HG02938 (cell line): ENCODE data around the gene TPTE.
"Not testable (repeated sequence)": the region's sequence is repeated elsewhere in the genome, so short reads cannot be mapped to it uniquely, and the experiment has no call there.

Experiments used
- ATAC-seq: cut with Tn5 transposase; IDR thresholded peaks from one replicate; pipeline ENCODE4 v1.9.1; 2021; ENCODE audit warnings: mild to moderate bottlenecking, moderate library complexity; ENCODE audit not compliant: unreplicated experiment

The TPTE gene

GRCh38 chr21:10521091-10521598 is at the start of gene TPTE:
TSS of gene TPTE (plus strand) at chr21:10521583. CDS start at chr21:10538724, 17,141 bp downstream.
- no peak for ATAC-seq

GRCh38 chr21:10471999-10472398 is 49.4 kb upstream of the TPTE start:
- not testable (repeated sequence) for ATAC-seq

DNA sequence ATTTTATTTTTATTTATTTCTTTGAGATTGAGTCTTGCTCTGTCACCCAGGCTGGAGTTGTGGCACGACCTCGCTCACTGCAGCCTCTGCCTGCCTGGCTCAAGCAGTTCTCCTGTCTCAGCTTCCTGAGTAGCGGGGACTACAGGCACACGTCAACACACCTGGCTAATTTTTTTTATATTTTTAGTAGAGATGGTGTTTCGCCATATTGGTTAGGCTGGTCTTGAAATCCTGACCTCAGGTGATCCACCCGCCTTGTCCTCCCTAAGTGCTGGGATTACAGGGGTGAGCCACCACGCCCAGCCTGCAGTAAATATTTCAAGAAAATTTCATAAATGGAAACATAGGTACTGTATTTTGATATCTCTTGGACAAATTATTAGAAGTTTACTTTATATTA is 43.6 kb upstream of the TPTE start:
- ATAC-seq = not testable (repeated sequence)

DNA sequence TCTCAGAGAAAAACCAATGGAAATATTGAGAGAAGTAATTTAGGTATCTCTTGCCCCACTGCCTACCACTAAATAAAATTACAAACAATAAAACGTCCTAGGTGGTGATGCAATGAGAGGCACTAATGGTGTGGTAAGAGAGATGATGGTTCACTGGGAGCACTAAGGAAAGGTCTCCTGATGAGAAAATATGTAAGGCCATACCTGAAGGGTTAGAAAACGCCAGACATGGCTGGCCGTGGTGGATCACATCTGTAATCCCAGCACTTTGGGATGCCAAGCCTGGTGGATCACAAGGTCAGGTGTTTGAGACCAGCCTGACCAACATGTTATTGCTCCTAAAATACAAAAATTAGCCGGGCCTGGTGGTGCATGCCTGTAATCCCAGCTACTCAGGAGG is 41.5 kb upstream of the TPTE start:
- not testable (repeated sequence) for ATAC-seq

DNA sequence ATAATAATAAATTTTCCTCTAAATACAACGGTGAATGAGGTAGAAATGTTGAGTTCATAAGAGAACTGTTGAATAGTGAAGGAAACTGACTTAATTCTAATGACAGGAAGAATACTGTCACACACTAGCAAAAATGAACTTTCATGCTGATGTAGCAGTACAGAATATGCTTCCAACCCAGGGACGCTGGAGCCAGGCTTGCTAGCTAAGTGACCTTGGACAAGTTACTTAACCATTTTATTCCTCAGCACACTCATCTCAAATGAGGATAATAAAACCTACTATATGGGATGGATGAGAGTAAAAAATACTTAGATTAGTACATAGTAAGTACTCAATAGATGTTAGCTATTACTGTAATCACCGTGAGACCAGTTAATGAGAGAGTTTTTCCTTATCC is 36.5 kb upstream of the TPTE start:
- not testable (repeated sequence) for ATAC-seq

DNA sequence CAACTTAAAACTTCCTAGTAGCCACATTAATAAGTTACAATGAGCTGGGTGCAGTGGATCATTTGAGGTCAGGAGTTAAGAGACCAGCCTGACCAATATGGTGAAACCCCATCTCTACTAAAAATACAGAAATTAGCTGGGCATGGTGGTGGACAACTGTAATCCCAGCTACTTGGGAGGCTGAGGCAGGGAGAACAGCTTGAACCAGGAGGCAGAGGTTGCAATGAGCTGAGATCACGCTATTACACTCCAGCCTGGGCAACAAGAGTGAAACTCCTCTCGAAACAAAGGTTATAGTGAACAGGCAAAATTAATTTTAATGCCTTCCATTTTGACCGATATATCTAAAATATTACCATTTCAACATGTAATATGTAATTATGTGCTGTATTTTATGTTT is 30.9 kb upstream of the TPTE start:
- not testable (repeated sequence) for ATAC-seq

GRCh38 chr21:10511116-10511515 is 10.3 kb upstream of the TPTE start:
- no peak for ATAC-seq

DNA sequence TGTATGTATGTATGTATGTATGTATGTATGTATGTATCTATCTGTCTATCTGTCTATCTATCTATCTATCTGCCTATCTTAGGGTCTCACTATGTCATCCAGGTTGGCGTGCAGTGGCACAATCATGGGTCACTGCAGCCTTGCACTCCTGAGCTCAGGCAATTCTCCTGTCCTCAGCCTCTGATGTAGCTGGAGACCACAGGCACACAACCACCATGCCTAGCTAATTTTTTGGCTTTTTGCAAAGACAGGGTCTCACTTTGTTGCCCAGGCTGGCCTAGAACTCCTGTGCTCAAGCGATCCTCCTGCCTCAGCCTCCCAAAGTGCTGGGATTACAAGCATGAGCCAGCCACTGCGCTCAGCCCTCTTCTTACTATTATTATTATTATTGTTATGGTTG is 4.5 kb upstream of the TPTE start:
- ATAC-seq = not testable (repeated sequence)

- ATAC-seq = not testable (repeated sequence)
These were observed 3.5 kb upstream of the TPTE start for GRCh38 chr21:10517904-10518303.

- not testable (repeated sequence) for ATAC-seq
These were observed 585 bp downstream of the TPTE start for GRCh38 chr21:10521835-10522500.

DNA sequence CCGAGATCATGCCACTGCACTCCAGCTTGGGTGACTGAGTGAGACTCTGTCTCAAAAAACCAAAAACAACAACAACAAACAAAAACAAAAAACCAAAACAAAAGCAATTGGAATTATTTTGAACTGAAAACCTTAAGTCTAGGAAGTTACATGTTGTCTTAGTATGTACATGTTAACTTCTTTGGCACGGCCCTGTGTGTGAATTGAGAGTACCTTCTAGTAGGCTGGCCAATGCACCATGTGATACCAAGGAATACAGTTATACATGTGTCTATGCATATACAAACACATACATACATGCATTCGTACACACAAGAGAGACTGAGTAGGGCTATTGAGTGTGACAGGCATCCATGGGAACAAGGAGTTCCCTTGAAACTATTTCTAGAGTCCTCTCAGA is 18.6 kb downstream of the TPTE start:
- no peak for ATAC-seq

- ATAC-seq = not testable (repeated sequence)
These were observed 23.0 kb downstream of the TPTE start for GRCh38 chr21:10544376-10544775.

- ATAC-seq = not testable (repeated sequence)
These were observed 26.5 kb downstream of the TPTE start for GRCh38 chr21:10547868-10548267.

- ATAC-seq = not testable (repeated sequence)
These were observed 27.1 kb downstream of the TPTE start for GRCh38 chr21:10548331-10548954.

DNA sequence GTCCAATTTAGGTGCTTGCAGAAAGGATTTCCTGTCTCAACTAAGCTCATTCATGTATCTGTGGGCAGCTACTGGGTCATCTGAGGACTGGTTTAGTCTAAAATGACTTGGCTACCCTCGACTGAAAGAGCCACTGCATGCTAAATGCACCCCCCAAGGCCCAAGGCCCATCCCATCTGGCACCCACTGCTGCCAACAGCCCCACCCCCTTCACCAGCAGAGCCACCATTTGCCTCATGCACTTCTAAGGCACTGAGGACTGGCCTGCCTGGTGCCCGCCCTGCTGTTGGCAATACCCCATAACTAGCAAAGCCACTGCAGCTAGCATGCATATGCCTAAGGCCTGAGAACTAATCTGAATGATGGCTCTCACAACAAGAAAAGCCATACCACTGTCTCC is 49.4 kb downstream of the TPTE start:
- not testable (repeated sequence) for ATAC-seq

GRCh38 chr21:10574531-10575310 is 53.3 kb downstream of the TPTE start:
- ATAC-seq = not testable (repeated sequence)

DNA sequence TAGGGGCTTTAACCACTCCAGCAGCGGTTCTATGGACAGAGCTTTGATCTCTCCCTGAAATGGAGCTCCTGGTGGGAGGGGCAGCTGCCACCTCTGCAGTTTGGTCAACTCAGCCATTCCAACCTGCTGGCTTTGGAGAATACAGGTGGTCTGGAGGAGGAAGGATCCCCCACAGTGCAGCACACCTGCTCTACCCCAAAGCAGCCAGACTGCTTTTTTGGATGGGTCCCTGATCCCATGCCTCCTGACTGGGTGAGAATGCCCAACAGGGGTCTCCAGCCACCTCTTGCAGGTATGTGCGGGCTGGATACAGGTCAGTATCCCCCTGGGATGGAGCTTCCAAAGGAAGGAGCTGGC is 53.9 kb downstream of the TPTE start:
- ATAC-seq = no peak

- ATAC-seq = not testable (repeated sequence)
These were observed 57.5 kb downstream of the TPTE start for GRCh38 chr21:10578910-10579309.

GRCh38 chr21:10589115-10589514 is 67.7 kb downstream of the TPTE start:
- not testable (repeated sequence) for ATAC-seq

DNA sequence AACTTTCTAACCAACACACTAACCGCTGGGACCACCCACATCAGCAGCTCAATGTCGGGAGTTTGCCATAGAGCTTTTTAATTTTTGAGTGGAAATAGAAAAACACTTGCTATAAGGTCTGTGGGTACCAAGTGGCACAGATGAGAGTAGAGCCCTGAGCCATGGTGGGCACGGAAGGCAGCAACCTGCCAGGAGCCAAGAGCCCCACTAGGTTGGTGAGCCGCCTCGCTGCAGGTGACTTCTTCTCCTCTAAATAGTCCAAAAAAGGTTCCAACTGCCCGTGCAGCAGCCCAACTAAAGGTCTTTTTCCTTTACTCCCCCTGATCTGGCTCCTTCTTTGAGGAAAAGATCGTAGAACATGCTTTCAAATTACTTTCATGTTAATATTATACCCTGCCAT is 85.7 kb downstream of the TPTE start:
- not testable (repeated sequence) for ATAC-seq

GRCh38 chr21:10614285-10614684 is 92.9 kb downstream of the TPTE start:
- ATAC-seq = not testable (repeated sequence)

GRCh38 chr21:10616061-10616460 is 94.7 kb downstream of the TPTE start:
- ATAC-seq = not testable (repeated sequence)
